GM12874 (cell line): ENCODE measurements around the gene RAPGEF5.

Source experiments
- CTCF ChIP-seq: IDR thresholded peaks from 2 replicates; pipeline ENCODE4 v1.5.1; 2011; ENCODE audit warnings: low read depth, mild to moderate bottlenecking, control low read depth, low read length, moderate library complexity; ENCODE audit not compliant: insufficient read depth

The RAPGEF5 gene

GRCh38 chr7:22252016-22252415 is 104.9 kb downstream of the RAPGEF5 start:
- no peak for TF ChIP-seq CTCF

- no peak for TF ChIP-seq CTCF
These were observed 105.7 kb downstream of the RAPGEF5 start for GRCh38 chr7:22251281-22251680.

- no peak for TF ChIP-seq CTCF
These were observed 106.6 kb downstream of the RAPGEF5 start for GRCh38 chr7:22250390-22250789.

GRCh38 chr7:22248111-22248809 is 108.7 kb downstream of the RAPGEF5 start:
- TF ChIP-seq CTCF, result no peak

- no peak for TF ChIP-seq CTCF
These were observed 115.1 kb downstream of the RAPGEF5 start for GRCh38 chr7:22241805-22242390.

GRCh38 chr7:22240904-22241571 is 115.9 kb downstream of the RAPGEF5 start:
- TF ChIP-seq CTCF, result no peak
